GM19372 (cell line): ENCODE measurements around the gene CWC25.

Experiments used
- ATAC-seq: cut with Tn5 transposase; IDR thresholded peaks from one replicate; pipeline ENCODE4 v1.9.1; 2021; ENCODE audit warnings: mild to moderate bottlenecking, low read depth, moderate library complexity; ENCODE audit not compliant: unreplicated experiment

The CWC25 gene

GRCh38 chr17:38853292-38854219 is 28.4 kb upstream of the CWC25 start, which contains the start of gene RPL23:
RPL23 (minus strand) TSS chr17:38853721; CDS start chr17:38853710, 11 bp downstream.
- peak; percentile 88 for ATAC-seq

- no peak for ATAC-seq
These were observed 27.7 kb upstream of the CWC25 start for GRCh38 chr17:38852771-38853291.

GRCh38 chr17:38851434-38851833 is 26.3 kb upstream of the CWC25 start:
- ATAC-seq = no peak

GRCh38 chr17:38850374-38850773 is 25.3 kb upstream of the CWC25 start:
- ATAC-seq = no peak

GRCh38 chr17:38848939-38849605 is 24.0 kb upstream of the CWC25 start:
- no peak for ATAC-seq

- ATAC-seq = no peak
These were observed 23.4 kb upstream of the CWC25 start for GRCh38 chr17:38848557-38848891.

- no peak for ATAC-seq
These were observed 19.2 kb upstream of the CWC25 start for GRCh38 chr17:38844261-38844757.

- ATAC-seq = no peak
These were observed 684 bp upstream of the CWC25 start for GRCh38 chr17:38825762-38826247.

- no peak for ATAC-seq
These were observed 9.4 kb downstream of the CWC25 start for GRCh38 chr17:38815576-38816193.

GRCh38 chr17:38809828-38810227 is 15.3 kb downstream of the CWC25 start:
- ATAC-seq = no peak

- no peak for ATAC-seq
These were observed 24.8 kb downstream of the CWC25 start for GRCh38 chr17:38800237-38800760.

- ATAC-seq = peak; percentile 74
These were observed 25.5 kb downstream of the CWC25 start, which contains the start of gene PIP4K2B for GRCh38 chr17:38799501-38800236. PIP4K2B (minus strand) TSS chr17:38799556; CDS start chr17:38799424, 132 bp downstream.

GRCh38 chr17:38798614-38799500 is 26.3 kb downstream of the CWC25 start:
- peak; percentile 13 for ATAC-seq

GRCh38 chr17:38797828-38798227 is 27.3 kb downstream of the CWC25 start:
- ATAC-seq = no peak

GRCh38 chr17:38797158-38797490 is 28.0 kb downstream of the CWC25 start:
- no peak for ATAC-seq

- no peak for ATAC-seq
These were observed 28.5 kb downstream of the CWC25 start for GRCh38 chr17:38796451-38797157.

- no peak for ATAC-seq
These were observed 30.9 kb downstream of the CWC25 start for GRCh38 chr17:38794221-38794620.

- no peak for ATAC-seq
These were observed 34.0 kb downstream of the CWC25 start for GRCh38 chr17:38791162-38791561.
